OCI-LY7 (cell line): ENCODE results near the gene WDR70.

Experiments
- CTCF ChIP-seq: fragments of 200-600 bp; sonication (generic); conservative IDR thresholded peaks from 2 replicates; pipeline ENCODE4 v1.5.1; 2014; ENCODE audit warnings: mild to moderate bottlenecking, antibody characterized with exemption, low read length, moderate library complexity, mixed read lengths
- EZH2phosphoT487 ChIP-seq: fragments of 200-600 bp; sonication (generic); IDR thresholded peaks from 2 replicates; pipeline ENCODE4 v1.6.1; 2018; ENCODE audit warnings: low read depth, borderline replicate concordance, mild to moderate bottlenecking, mixed run types, antibody characterized with exemption, low read length, moderate library complexity, mixed read lengths

- no peak for TF ChIP-seq EZH2phosphoT487
- TF ChIP-seq CTCF: no peak
Observed at GRCh38 chr5:37539459-37539858, 160.3 kb downstream of the WDR70 start.
